GM23248 (cell line): Measurements from ENCODE around the gene SLC27A3.

ENCODE experiments used
- EZH2 ChIP-seq: fragments of 200-600 bp; sonication (generic); IDR thresholded peaks from 2 replicates; pipeline ENCODE4 v1.6.1; 2018; ENCODE audit warnings: antibody characterized with exemption, mild to moderate bottlenecking; ENCODE audit not compliant: insufficient read depth, poor library complexity, severe bottlenecking
- EZH2phosphoT487 ChIP-seq: fragments of 200-600 bp; sonication (generic); IDR thresholded peaks from 2 replicates; pipeline ENCODE4 v1.6.1; 2018; ENCODE audit warnings: antibody characterized with exemption, moderate library complexity, mild to moderate bottlenecking, low read depth; ENCODE audit not compliant: insufficient read depth

DNA sequence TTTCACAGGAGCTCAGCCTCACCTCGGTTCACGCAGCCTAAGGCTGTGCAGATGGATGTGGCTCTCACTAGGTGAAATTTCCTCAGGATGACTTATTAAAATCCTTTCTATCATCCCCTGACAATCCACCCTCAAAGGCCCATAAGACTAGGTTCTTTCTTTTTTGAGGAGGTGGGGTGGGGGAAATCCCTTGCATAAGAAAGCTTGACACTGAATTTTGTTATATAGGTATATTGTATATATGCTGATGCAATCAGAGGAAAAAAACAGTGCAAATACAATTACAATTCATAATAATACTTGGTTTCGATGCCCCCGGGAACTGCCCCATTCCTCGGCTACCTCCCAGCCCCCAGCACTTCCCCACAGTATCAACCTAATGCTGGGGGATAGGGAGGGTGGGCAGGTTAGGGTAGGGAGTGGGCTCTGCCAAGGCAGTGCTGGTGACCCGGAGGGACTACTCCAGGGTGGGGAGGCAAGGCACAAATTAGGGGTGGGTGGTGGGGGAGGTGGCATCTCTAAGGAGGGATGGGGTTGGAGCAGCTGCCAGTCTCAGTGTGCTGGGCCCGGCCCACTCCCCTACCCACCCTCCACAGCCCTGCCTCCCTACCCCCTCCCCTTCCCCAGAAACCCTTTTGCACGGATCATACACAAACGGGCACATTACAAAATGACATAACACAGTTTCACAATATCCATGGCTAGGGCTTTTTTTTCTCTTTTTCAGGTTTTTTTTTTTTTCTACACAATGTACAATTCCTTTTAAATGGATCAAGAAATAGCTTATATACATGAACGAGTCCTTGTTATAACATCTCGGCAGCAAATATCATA lies 30.9 kb downstream of the SLC27A3 start:
- TF ChIP-seq EZH2, result no peak
- no peak for TF ChIP-seq EZH2phosphoT487
